Gastroesophageal sphincter (tissue), 4 donors: ENCODE results near the gene PRDM16. TPM values are rescaled to one million over a fixed set of nuclear protein-coding genes. Genes with fewer than 3 reads are reported as not detected.

Source experiments
- ATAC-seq: fragments of 150-250 bp; one replicate; pipeline ENCODE4 v1.9.1; 2016; ENCODE audit warnings: mild to moderate bottlenecking, moderate library complexity
- H3K27ac ChIP-seq, 4 donors: fragments of 200-600 bp; sonication (generic) in 3 of 4; 1 replicate in 3 of 4; 2 replicates in 1 of 4; pipeline ENCODE4 v1.5.1; 2016 to 2019
- H3K27me3 ChIP-seq: fragments of 200-600 bp; sonication (generic); one replicate; pipeline ENCODE4 v1.5.1; 2019
- H3K36me3 ChIP-seq, 2 donors: fragments of 200-600 bp; sonication (generic); one replicate each; pipeline ENCODE4 v1.5.1; 2019; ENCODE audit warnings: control low read depth in 1 of 2
- H3K4me1 ChIP-seq, 3 donors: fragments of 200-600 bp; sonication (generic); 1 replicate in 2 of 3; 2 replicates in 1 of 3; pipeline ENCODE4 v1.5.1; 2016 to 2019; ENCODE audit warnings: control low read depth in 2 of 3
- H3K4me3 ChIP-seq, 2 donors: fragments of 200-600 bp; sonication (generic); one replicate each; pipeline ENCODE4 v1.5.1; 2019; ENCODE audit warnings: mild to moderate bottlenecking in 1 of 2, moderate library complexity in 1 of 2
- H3K9me3 ChIP-seq, 3 donors: fragments of 200-600 bp; sonication (generic); one replicate each; pipeline ENCODE4 v1.5.1; 2017 to 2019; ENCODE audit warnings: control low read depth in 2 of 3
- EP300 ChIP-seq: sonication (generic); formaldehyde crosslinking; IDR thresholded peaks from one replicate; pipeline ENCODE4 v1.6.1; 2017; ENCODE audit warnings: antibody characterized with exemption, mild to moderate bottlenecking
- POLR2A ChIP-seq, 2 donors: fragments of 450-650 bp; IDR thresholded peaks; one replicate each; pipeline ENCODE4 v1.6.1; 2017; ENCODE audit warnings: antibody characterized with exemption in 2 of 2, mild to moderate bottlenecking in 2 of 2, moderate library complexity in 1 of 2
- POLR2AphosphoS5 ChIP-seq: sonication (generic); formaldehyde crosslinking; IDR thresholded peaks from one replicate; pipeline ENCODE4 v1.6.1; 2017; ENCODE audit warnings: antibody characterized with exemption
- WGBS, 2 donors: methylation state at CpG; one replicate each; pipeline ENCODE4 v1.1.5; 2018; ENCODE audit warnings: low coverage in 1 of 2; 5-methylcytosine and 5-hydroxymethylcytosine counted together
- total RNA-seq, 4 donors: library from RNA; depleted of rRNA; stranded (reverse); fragments of >200 nt; gene quantifications; one replicate each; pipeline ENCODE4 v1.1.0, GENCODE V29; 2016
- TF ChIP-seq, protein P1 (sequence below), 4 experiments: fragments of 200-600 bp in 2 of 4; fragments of 450-650 bp in 2 of 4; sonication (generic) in 1 of 4; IDR thresholded peaks; one replicate each; pipeline ENCODE4 v1.5.1; 2017 to 2019; ENCODE audit warnings: antibody characterized with exemption in 4 of 4, mild to moderate bottlenecking in 2 of 4, moderate library complexity in 2 of 4

Gene PRDM16
- total RNA-seq, 4 donors from 2014 or later = 1.1 to 3.4 (median 1.6) TPM

- Histone ChIP-seq H3K36me3 (no peaks in the 10 kb centered on the region), H3K27ac (no peak overlapping the region), H3K27me3 (peaks cover 28% of the 10 kb centered on the region), H3K4me1 (no peaks in the 10 kb centered on the region), H3K4me3 (no peak overlapping the region), H3K9me3 (peaks cover 0 to 3% (median 0%) of the 10 kb centered on the region in 3 donors)
- TF ChIP-seq POLR2A (IDR thresholded peaks at IDR 0.05) (no peak), POLR2AphosphoS5 (no peak), EP300 (no peak)
- TF ChIP-seq, protein P1, sequence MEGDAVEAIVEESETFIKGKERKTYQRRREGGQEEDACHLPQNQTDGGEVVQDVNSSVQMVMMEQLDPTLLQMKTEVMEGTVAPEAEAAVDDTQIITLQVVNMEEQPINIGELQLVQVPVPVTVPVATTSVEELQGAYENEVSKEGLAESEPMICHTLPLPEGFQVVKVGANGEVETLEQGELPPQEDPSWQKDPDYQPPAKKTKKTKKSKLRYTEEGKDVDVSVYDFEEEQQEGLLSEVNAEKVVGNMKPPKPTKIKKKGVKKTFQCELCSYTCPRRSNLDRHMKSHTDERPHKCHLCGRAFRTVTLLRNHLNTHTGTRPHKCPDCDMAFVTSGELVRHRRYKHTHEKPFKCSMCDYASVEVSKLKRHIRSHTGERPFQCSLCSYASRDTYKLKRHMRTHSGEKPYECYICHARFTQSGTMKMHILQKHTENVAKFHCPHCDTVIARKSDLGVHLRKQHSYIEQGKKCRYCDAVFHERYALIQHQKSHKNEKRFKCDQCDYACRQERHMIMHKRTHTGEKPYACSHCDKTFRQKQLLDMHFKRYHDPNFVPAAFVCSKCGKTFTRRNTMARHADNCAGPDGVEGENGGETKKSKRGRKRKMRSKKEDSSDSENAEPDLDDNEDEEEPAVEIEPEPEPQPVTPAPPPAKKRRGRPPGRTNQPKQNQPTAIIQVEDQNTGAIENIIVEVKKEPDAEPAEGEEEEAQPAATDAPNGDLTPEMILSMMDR (IDR thresholded peaks at IDR 0.05) = no peak
- ATAC-seq = no peak
- WGBS, 2 donors = 75 to 78% methylated on average over 9 to 13 of the region's 16 CpGs
Observed at GRCh38 chr1:3296826-3297225, 227.8 kb downstream of the PRDM16 start.

GRCh38 chr1:3297756-3298155, 228.8 kb downstream of the PRDM16 start:
- no peak for ATAC-seq
- WGBS, 2 donors = 67 to 79% methylated on average over 1 to 5 of the region's 7 CpGs

DNA sequence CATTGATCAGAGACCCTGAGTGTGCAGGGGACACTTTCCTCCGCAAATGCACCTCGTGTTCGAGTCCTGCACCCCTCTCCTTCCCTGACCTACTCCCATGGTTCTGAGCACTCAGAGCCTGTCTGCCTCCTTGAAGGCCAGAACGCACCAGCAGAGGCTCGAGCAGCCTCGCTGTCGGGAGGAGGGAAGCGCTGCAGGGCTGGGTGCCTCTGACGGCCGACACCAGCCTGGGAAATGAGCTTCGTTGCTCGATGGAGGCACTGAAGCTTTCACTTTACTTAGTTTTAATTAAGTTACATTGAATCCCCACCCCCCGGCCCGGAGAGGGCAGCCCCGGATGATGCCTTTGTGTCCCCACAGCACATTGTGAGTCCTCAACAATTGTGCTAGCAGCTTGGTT, 229.2 kb downstream of the PRDM16 start:
- TF ChIP-seq EP300 (no peak), POLR2AphosphoS5 (no peak), POLR2A (IDR thresholded peaks at IDR 0.05) (no peak)
- TF ChIP-seq, protein P1 (IDR thresholded peaks at IDR 0.05) = no peak
- 73% methylated on average over 12 of the region's 15 CpGs; no CpG with 5 or more reads in 1 of the 2 donors for WGBS, 2 donors
- Histone ChIP-seq H3K27me3 (peaks cover 28% of the 10 kb centered on the region), H3K36me3 (no peaks in the 10 kb centered on the region), H3K4me3 (no peak overlapping the region), H3K9me3 (peaks cover 0 to 9% (median 0%) of the 10 kb centered on the region in 3 donors), H3K27ac (no peak overlapping the region), H3K4me1 (no peaks in the 10 kb centered on the region)
- no peak for ATAC-seq

More at GRCh38 chr1:3297756-3298155, 228.8 kb downstream of the PRDM16 start:
- Histone ChIP-seq H3K9me3 (peaks cover 0 to 9% (median 0%) of the 10 kb centered on the region in 3 donors), H3K36me3 (no peaks in the 10 kb centered on the region), H3K27ac (no peak overlapping the region), H3K4me3 (no peak overlapping the region), H3K27me3 (peaks cover 28% of the 10 kb centered on the region), H3K4me1 (no peaks in the 10 kb centered on the region)
- TF ChIP-seq, protein P1 (IDR thresholded peaks at IDR 0.05) = no peak
- no peak for TF ChIP-seq POLR2AphosphoS5
- TF ChIP-seq EP300 = no peak

DNA sequence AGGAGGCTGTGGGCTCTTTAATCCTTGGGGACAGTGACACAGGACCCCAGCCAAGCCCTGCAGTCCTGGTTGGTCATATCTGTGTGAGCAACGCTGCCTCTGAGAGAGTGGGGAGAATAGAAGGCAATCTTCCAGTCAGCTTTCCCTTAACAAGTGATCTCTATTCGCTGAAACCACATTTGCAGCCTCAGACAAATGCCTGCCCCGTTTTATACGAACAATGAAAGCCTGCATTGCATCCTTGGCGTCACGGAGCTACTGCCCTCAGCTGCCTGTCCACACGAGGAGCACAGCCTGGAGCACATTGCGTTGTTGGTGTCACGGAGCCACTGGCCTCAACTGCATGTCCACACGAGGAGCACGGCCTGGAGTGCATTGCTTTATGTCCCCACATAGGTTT, 235.2 kb downstream of the PRDM16 start:
- no peak overlapping the region for H3K27ac ChIP-seq
- peaks cover 0 to 9% (median 0%) of the 10 kb centered on the region in 3 donors for H3K9me3 ChIP-seq
- H3K4me3 ChIP-seq = no peak overlapping the region
- 87 to 93% methylated on average over 7 of the region's 11 CpGs for WGBS, 2 donors
- no peak for ATAC-seq
- H3K4me1 ChIP-seq = no peaks in the 10 kb centered on the region
- H3K36me3 ChIP-seq = no peaks in the 10 kb centered on the region
- H3K27me3 ChIP-seq = peaks cover 9% of the 10 kb centered on the region
- TF ChIP-seq POLR2A (IDR thresholded peaks at IDR 0.05) (no peak), POLR2AphosphoS5 (no peak)
- TF ChIP-seq, protein P1 (IDR thresholded peaks at IDR 0.05) = no peak

- Histone ChIP-seq H3K27ac (no peak overlapping the region), H3K36me3 (no peaks in the 10 kb centered on the region), H3K27me3 (peaks cover 9% of the 10 kb centered on the region), H3K4me3 (no peak overlapping the region), H3K4me1 (no peaks in the 10 kb centered on the region), H3K9me3 (peaks cover 0 to 9% (median 0%) of the 10 kb centered on the region in 3 donors)
- WGBS, 2 donors = 100% methylated on average over 1 of the region's 11 CpGs; no CpG with 5 or more reads in 1 of the 2 donors
- no peak for ATAC-seq
- TF ChIP-seq, protein P1 (IDR thresholded peaks at IDR 0.05) = no peak
- TF ChIP-seq EP300 (no peak), POLR2A (IDR thresholded peaks at IDR 0.05) (no peak), POLR2AphosphoS5 (no peak)
Observed at GRCh38 chr1:3304692-3305091, 235.7 kb downstream of the PRDM16 start.
